H1 (cell line): Measurements from ENCODE around the gene FAM50A. TPM values are rescaled to one million over a fixed set of nuclear protein-coding genes. Genes with fewer than 3 reads are reported as not detected.

Experiments used
- CTCF ChIA-PET: fragments of 300-600 bp; sonication (Branson Sonifier 250); formaldehyde crosslinking; loops from one replicate; lab custom pipeline; 2021; ENCODE audit not compliant: partially characterized antibody; lab: Charles Lee
- POLR2A ChIA-PET: fragments of 300-600 bp; sonication (Branson Sonifier 250); formaldehyde crosslinking; loops from one replicate; lab custom pipeline; 2021; ENCODE audit warnings: inconsistent platforms; ENCODE audit not compliant: partially characterized antibody; lab: Charles Lee
- DNase-seq, 2 experiments: peaks; one replicate each; pipeline versions ENCODE4 v3.0.0 to v3.0.0-alpha.2; 2010 to 2022; ENCODE audit warnings: low spot score in 2 of 2, low read depth in 1 of 2, mixed read lengths in 1 of 2
- FAIRE-seq: peaks from 2 replicates; lab custom pipeline; 2011; peaks lifted over from hg19 to GRCh38; lab: Jason Lieb, UNC
- H2AFZ ChIP-seq: 2 replicates; pipeline ENCODE4 v1.8.1; 2012; ENCODE audit warnings: low read length, inconsistent platforms
- H2AK5ac ChIP-seq: 2 replicates; pipeline ENCODE4 v1.6.1; 2013; ENCODE audit warnings: low read depth, low read length
- H2BK120ac ChIP-seq: replicated peaks from 2 replicates; pipeline ENCODE3; 2013; ENCODE audit warnings: low read depth, low read length, inconsistent platforms
- H2BK12ac ChIP-seq: 2 replicates; pipeline ENCODE4 v1.6.1; 2013; ENCODE audit warnings: low read depth, low read length
- H2BK15ac ChIP-seq: 2 replicates; pipeline ENCODE4 v1.6.1; 2013; ENCODE audit warnings: low read length
- H2BK20ac ChIP-seq: 2 replicates; pipeline ENCODE4 v1.6.1; 2013; ENCODE audit warnings: low read length
- H2BK5ac ChIP-seq: 2 replicates; pipeline ENCODE4 v1.6.1; 2013; ENCODE audit warnings: low read depth, low read length
- H3K14ac ChIP-seq: 2 replicates; pipeline ENCODE4 v1.6.1; 2013; ENCODE audit warnings: inconsistent platforms; ENCODE audit not compliant: insufficient read length
- H3K18ac ChIP-seq: 2 replicates; pipeline ENCODE4 v1.6.1; 2013; ENCODE audit warnings: low read length; ENCODE audit errors: extremely low read depth
- H3K23ac ChIP-seq: 2 replicates; pipeline ENCODE4 v1.6.1; 2013; ENCODE audit warnings: inconsistent platforms; ENCODE audit not compliant: insufficient read length
- H3K23me2 ChIP-seq: 2 replicates; pipeline ENCODE4 v1.6.1; 2013; ENCODE audit warnings: low read depth, low read length
- H3K27ac ChIP-seq: 2 replicates; pipeline ENCODE4 v1.6.1; 2011; ENCODE audit warnings: low read depth, low read length, inconsistent platforms
- H3K27me3 ChIP-seq, 4 experiments: replicated peaks in 1 of 4; 1 replicate in 1 of 4; 2 replicates in 3 of 4; pipeline versions ENCODE4 v1.6.1 to v1.8.1; 2011 to 2013; ENCODE audit warnings: low read length in 3 of 4, mild to moderate bottlenecking in 3 of 4, inconsistent platforms in 2 of 4, mixed read lengths in 2 of 4, moderate library complexity in 1 of 4; ENCODE audit not compliant: control insufficient read depth in 3 of 4, insufficient read depth in 3 of 4; ENCODE audit errors: extremely low read depth in 1 of 4
- H3K36me3 ChIP-seq, 4 experiments: 2 replicates each; pipeline versions ENCODE4 v1.6.1 to v1.8.1; 2011 to 2013; ENCODE audit warnings: mild to moderate bottlenecking in 4 of 4, low read length in 3 of 4, moderate library complexity in 2 of 4, control low read depth in 1 of 4, inconsistent platforms in 1 of 4; ENCODE audit not compliant: insufficient read depth in 4 of 4, control insufficient read depth in 2 of 4
- H3K4ac ChIP-seq: replicated peaks from 2 replicates; pipeline ENCODE3; 2013; ENCODE audit warnings: low read length, low read depth, mixed read lengths, inconsistent platforms; ENCODE audit not compliant: insufficient read length
- H3K4me1 ChIP-seq, 4 experiments: replicated peaks in 1 of 4; 1 replicate in 1 of 4; 2 replicates in 3 of 4; pipeline versions ENCODE4 v1.6.1 to v1.8.1; 2011 to 2013; ENCODE audit warnings: low read length in 3 of 4, inconsistent platforms in 2 of 4, mixed read lengths in 1 of 4; ENCODE audit not compliant: insufficient read depth in 4 of 4, control insufficient read depth in 3 of 4
- H3K4me2 ChIP-seq, 2 experiments: 2 replicates each; pipeline versions ENCODE4 v1.6.1 to v1.8.1; 2011 to 2013; ENCODE audit warnings: low read depth in 2 of 2, low read length in 2 of 2, control low read depth in 1 of 2, inconsistent platforms in 1 of 2, mild to moderate bottlenecking in 1 of 2; ENCODE audit not compliant: insufficient read depth in 1 of 2
- H3K4me3 ChIP-seq, 4 experiments: fragments of 200-600, 300-600 bp in 1 of 4; sonication (generic), shearing (Covaris generic), sonication (Bioruptor Twin) in 1 of 4; 2 replicates each; pipeline versions ENCODE4 v1.5.1 to v1.8.1; 2011 to 2016; ENCODE audit warnings: low read length in 4 of 4, low read depth in 3 of 4, control low read depth in 2 of 4, inconsistent platforms in 2 of 4, mild to moderate bottlenecking in 2 of 4, mixed read lengths in 1 of 4, moderate library complexity in 1 of 4; ENCODE audit not compliant: insufficient read depth in 2 of 4; ENCODE audit errors: extremely low read depth in 1 of 4
- H3K56ac ChIP-seq: replicated peaks from 2 replicates; pipeline ENCODE3; 2013; ENCODE audit warnings: low read depth, mild to moderate bottlenecking, mixed read lengths, low read length, inconsistent platforms; ENCODE audit not compliant: insufficient read length
- H3K79me1 ChIP-seq: 2 replicates; pipeline ENCODE4 v1.6.1; 2013; ENCODE audit warnings: low read depth, low read length, control low read depth
- H3K79me2 ChIP-seq, 2 experiments: 2 replicates each; pipeline versions ENCODE4 v1.6.1 to v1.8.1; 2012 to 2013; ENCODE audit warnings: low read length in 2 of 2, mild to moderate bottlenecking in 2 of 2, inconsistent platforms in 1 of 2; ENCODE audit not compliant: insufficient read depth in 2 of 2, control insufficient read depth in 1 of 2
- H3K9ac ChIP-seq, 4 experiments: replicated peaks in 1 of 4; 1 replicate in 1 of 4; 2 replicates in 3 of 4; pipeline versions ENCODE4 v1.6.1 to v1.8.1; 2011 to 2013; ENCODE audit warnings: low read depth in 3 of 4, low read length in 3 of 4, control low read depth in 2 of 4, mild to moderate bottlenecking in 2 of 4, moderate library complexity in 2 of 4, inconsistent platforms in 1 of 4; ENCODE audit errors: extremely low read depth in 1 of 4
- H3K9me3 ChIP-seq, 2 experiments: 2 replicates each; pipeline versions ENCODE4 v1.6.1 to v1.8.1; 2012 to 2013; ENCODE audit warnings: mild to moderate bottlenecking in 2 of 2, moderate library complexity in 2 of 2, control low read depth in 1 of 2, inconsistent platforms in 1 of 2, low read depth in 1 of 2, low read length in 1 of 2, mixed read lengths in 1 of 2; ENCODE audit not compliant: insufficient read depth in 2 of 2
- H4K20me1 ChIP-seq, 2 experiments: replicated peaks in 1 of 2; 2 replicates each; pipeline versions ENCODE3 to v1.8.1; 2011 to 2013; ENCODE audit warnings: inconsistent platforms in 2 of 2, low read length in 2 of 2, mild to moderate bottlenecking in 1 of 2; ENCODE audit not compliant: insufficient read depth in 2 of 2, control insufficient read depth in 1 of 2
- H4K5ac ChIP-seq: 2 replicates; pipeline ENCODE4 v1.6.1; 2013; ENCODE audit warnings: low read length, low read depth, mixed read lengths, inconsistent platforms; ENCODE audit not compliant: insufficient read length
- H4K8ac ChIP-seq: 2 replicates; pipeline ENCODE4 v1.8.0; 2013; ENCODE audit warnings: mild to moderate bottlenecking, moderate library complexity, low read length, inconsistent platforms; ENCODE audit not compliant: insufficient read depth; ENCODE audit errors: extremely low read depth
- H4K91ac ChIP-seq: replicated peaks from 2 replicates; pipeline ENCODE3; 2013; ENCODE audit warnings: low read length, mixed read lengths, inconsistent platforms; ENCODE audit not compliant: insufficient read length
- MAFK ChIP-seq: IDR thresholded peaks from 2 replicates; pipeline ENCODE4 v1.6.1; 2012; ENCODE audit warnings: low read depth, mild to moderate bottlenecking, improper control_type of control experiment, low read length
- WGBS, 2 experiments: shearing (Covaris generic) in 1 of 2; methylation state at CpG; one replicate each; pipeline versions ENCODE4 v1.1.6 to v1.1.7; 2013 to 2015; ENCODE audit warnings: low lambda C conversion rate in 2 of 2, mixed read lengths in 2 of 2, inconsistent platforms in 1 of 2, low coverage in 1 of 2, missing lambda C conversion rate in 1 of 2; ENCODE audit not compliant: insufficient replicate concordance in 2 of 2, insufficient coverage in 1 of 2, insufficient read length in 1 of 2; ENCODE audit errors: extremely low coverage in 1 of 2, missing lambda C conversion rate in 1 of 2; 5-methylcytosine and 5-hydroxymethylcytosine counted together
- polyA plus RNA-seq, 7 experiments: library from polyadenylated mRNA; depleted of rRNA in 3 of 7; stranded (reverse) in 5 of 7; unstranded in 2 of 7; fragments of >200 nt in 5 of 7; fragments of 200-250 nt in 2 of 7; gene quantifications; 1 replicate in 5 of 7; 2 replicates in 1 of 7; 4 replicates in 1 of 7; pipeline versions ENCODE4 v1.2.1 to v1.2.3, GENCODE V29; 2011 to 2013; ENCODE audit warnings: missing spikeins in 2 of 7, mixed read lengths in 2 of 7
- total RNA-seq: library from RNA; stranded (reverse); fragmentation: NEBNext Ultra II Directional; extraction: Animal tissue kit (Norgen Biotek cat#: 25700); gene quantifications from 2 replicates; pipeline ENCODE4 v1.2.1, GENCODE V29; 2021

The FAM50A gene
- total and polyA plus RNA-seq, 2 of the 8 experiments (the other 6 are each of a cell fraction or from before 2014, with no cell fraction given) = 30.7 to 48.7 TPM

DNA sequence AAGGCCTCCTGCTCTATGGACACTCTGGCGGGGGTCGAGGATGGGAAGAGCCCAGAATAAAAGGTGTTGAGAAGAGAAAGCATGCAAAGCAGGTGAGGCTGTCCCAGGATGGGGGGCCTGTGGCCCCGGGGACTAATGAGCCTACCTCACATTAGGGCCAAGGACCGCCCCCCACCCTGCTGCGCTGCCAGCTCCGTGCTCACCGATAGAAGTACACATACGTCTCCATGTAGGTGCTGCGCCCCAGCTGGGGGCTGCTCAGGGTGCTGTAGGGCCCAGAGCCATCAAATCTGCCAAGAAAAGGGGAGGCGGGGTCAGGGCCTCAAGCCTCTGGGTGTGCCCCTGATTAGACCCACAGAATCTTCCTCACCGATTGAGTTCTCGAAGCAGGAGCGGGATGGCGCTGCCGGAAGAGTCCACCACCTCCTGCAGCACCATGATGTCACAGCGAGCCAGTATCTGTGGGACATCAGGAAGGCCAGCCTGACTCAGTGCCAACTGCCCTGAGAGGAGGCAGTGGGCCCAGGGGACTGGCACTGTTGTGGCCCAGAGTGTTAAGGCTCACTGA is 39.2 kb upstream of the FAM50A start:
- H2BK12ac ChIP-seq = no peak overlapping the region
- H4K91ac ChIP-seq = no peak overlapping the region
- no peaks in the 10 kb centered on the region for H3K9me3 ChIP-seq
- no peak overlapping the region for H2AFZ ChIP-seq
- no peaks in the 10 kb centered on the region for H3K27me3 ChIP-seq
- ChIA-PET POLR2A (interaction anchor here (1.0 kb wide), 1 partner anchor 35 kb away, joined by 3 read pairs; no protein-coding TSS in a partner anchor), CTCF (no interaction called here)
- H4K5ac ChIP-seq = no peak overlapping the region
- H3K23ac ChIP-seq = no peak overlapping the region
- no peak overlapping the region for H3K4me2 ChIP-seq
- no peak overlapping the region for H3K4me3 ChIP-seq
- H3K9ac ChIP-seq = no peak overlapping the region
- H4K8ac ChIP-seq = no peak overlapping the region
- H2BK5ac ChIP-seq = no peak overlapping the region
- no peak overlapping the region for H3K27ac ChIP-seq
- no peak overlapping the region for H3K4ac ChIP-seq
- no peak overlapping the region for H3K18ac ChIP-seq
- H2BK120ac ChIP-seq = no peak overlapping the region
- H3K23me2 ChIP-seq = no peaks in the 10 kb centered on the region
- peaks cover 3 to 4% of the 10 kb centered on the region in 2 experiments for H4K20me1 ChIP-seq
- H2BK20ac ChIP-seq = no peak overlapping the region
- H2BK15ac ChIP-seq = no peak overlapping the region
- H3K79me2 ChIP-seq = no peaks in the 10 kb centered on the region
- peaks cover 2 to 12% (median 3%) of the 10 kb centered on the region in 4 experiments; a peak in 4 of 7 replicates for H3K4me1 ChIP-seq
- no peak overlapping the region for H3K56ac ChIP-seq
- H3K14ac ChIP-seq = no peak overlapping the region
- DNase-seq (no peak), FAIRE-seq (no peak)
- WGBS, 2 experiments = 82% methylated on average over 7 of the region's 16 CpGs; no CpG with 5 or more reads in 1 of the 2 experiments
- H3K79me1 ChIP-seq = no peaks in the 10 kb centered on the region
- no peak overlapping the region for H2AK5ac ChIP-seq
- H3K36me3 ChIP-seq = peaks cover 5 to 16% (median 10%) of the 10 kb centered on the region in 4 experiments
- no peak for TF ChIP-seq MAFK
